Mucosa of rectum (tissue), 2 donors: ENCODE results near the gene PRDX2.
"Not testable (repeated sequence)": the region's sequence is repeated elsewhere in the genome, so short reads cannot be mapped to it uniquely, and the experiment has no call there.

Experiments
- H3K27ac ChIP-seq, 2 donors: one replicate each; pipeline ENCODE4 v1.7.0; 2013; ENCODE audit warnings: inconsistent platforms in 2 of 2, low read depth in 2 of 2, low read length in 2 of 2
- H3K27me3 ChIP-seq, 2 donors: one replicate each; pipeline ENCODE4 v1.7.0; 2013; ENCODE audit warnings: low read length in 2 of 2; ENCODE audit not compliant: control insufficient read depth in 2 of 2, insufficient read depth in 2 of 2
- H3K36me3 ChIP-seq, 2 donors: one replicate each; pipeline ENCODE4 v1.7.0; 2013; ENCODE audit warnings: low read length in 2 of 2; ENCODE audit not compliant: control insufficient read depth in 2 of 2, insufficient read depth in 2 of 2
- H3K4me1 ChIP-seq, 2 donors: one replicate each; pipeline ENCODE4 v1.7.0; 2013; ENCODE audit warnings: low read length in 2 of 2, mild to moderate bottlenecking in 1 of 2; ENCODE audit not compliant: control insufficient read depth in 2 of 2, insufficient read depth in 2 of 2
- H3K4me3 ChIP-seq, 2 donors: one replicate each; pipeline ENCODE4 v1.7.0; 2013; ENCODE audit warnings: low read length in 2 of 2
- H3K9ac ChIP-seq, 2 donors: one replicate each; pipeline ENCODE4 v1.7.0; 2013; ENCODE audit warnings: low read length in 2 of 2, low read depth in 1 of 2, mild to moderate bottlenecking in 1 of 2
- H3K9me3 ChIP-seq, 2 donors: one replicate each; pipeline ENCODE4 v1.7.0; 2013; ENCODE audit warnings: low read length in 2 of 2; ENCODE audit not compliant: control insufficient read depth in 2 of 2
- donor health status: healthy.
- donor health status: Normal muscosa, but diverticular disease.

Gene PRDX2

DNA sequence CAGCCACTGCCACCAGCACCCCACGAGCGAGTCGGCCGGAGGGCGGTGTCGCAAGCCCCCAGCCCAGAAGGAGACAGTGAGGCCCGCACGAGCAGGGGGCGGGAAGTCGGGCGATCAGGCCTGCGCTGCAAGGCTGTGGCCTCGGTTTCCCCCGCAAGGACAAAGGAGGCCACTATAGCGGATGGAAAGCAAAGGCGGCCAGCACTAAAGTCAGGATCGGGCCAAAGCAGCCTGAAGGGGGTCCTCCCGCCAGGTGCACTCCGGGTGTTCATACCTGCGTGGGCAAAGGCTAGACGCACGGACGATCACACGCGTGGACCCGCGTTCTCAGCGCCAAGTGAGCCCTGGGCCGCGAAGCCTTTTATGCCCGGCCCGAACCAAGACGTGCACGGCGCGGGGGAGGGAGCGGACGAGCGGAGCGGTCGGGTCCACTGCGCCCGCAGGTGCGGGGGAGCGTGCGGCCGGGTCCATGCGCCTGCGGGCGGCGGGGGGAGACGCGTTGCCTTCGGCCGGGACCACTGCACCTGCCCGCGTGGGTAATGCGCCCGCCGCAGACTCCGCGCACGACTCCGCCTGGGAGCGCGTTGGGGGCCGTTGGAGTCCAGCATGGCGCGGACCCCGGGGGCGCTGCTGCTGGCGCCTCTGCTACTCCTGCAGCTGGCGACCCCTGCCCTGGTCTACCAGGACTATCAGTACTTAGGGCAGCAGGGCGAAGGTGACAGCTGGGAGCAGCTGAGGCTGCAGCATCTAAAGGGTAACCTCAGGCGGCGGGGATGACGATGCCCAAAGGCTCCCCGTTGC, at the start of gene PRDX2, which contains the start of gene THSD8:
TSS of gene PRDX2 (minus strand) at position 335 of the 801 bp plus-strand sequence. CDS start 539 bp downstream, outside the sequence.
TSS of gene THSD8 (plus strand) at position 604 of the 801 bp plus-strand sequence. CDS start at position 607, 3 bp downstream.
- Histone ChIP-seq H3K4me1 (peaks cover 15 to 22% of the 10 kb centered on the region in 2 donors), H3K9me3 (no peaks in the 10 kb centered on the region), H3K36me3 (peaks cover 4 to 12% of the 10 kb centered on the region in 2 donors), H3K4me3 (peak within 1 kb of the TSS; percentile 83 to 95), H3K27ac (peak within 1 kb of the TSS; percentile 51 to 77), H3K9ac (peak within 1 kb of the TSS; percentile 83 to 99), H3K27me3 (no peaks in the 10 kb centered on the region)

DNA sequence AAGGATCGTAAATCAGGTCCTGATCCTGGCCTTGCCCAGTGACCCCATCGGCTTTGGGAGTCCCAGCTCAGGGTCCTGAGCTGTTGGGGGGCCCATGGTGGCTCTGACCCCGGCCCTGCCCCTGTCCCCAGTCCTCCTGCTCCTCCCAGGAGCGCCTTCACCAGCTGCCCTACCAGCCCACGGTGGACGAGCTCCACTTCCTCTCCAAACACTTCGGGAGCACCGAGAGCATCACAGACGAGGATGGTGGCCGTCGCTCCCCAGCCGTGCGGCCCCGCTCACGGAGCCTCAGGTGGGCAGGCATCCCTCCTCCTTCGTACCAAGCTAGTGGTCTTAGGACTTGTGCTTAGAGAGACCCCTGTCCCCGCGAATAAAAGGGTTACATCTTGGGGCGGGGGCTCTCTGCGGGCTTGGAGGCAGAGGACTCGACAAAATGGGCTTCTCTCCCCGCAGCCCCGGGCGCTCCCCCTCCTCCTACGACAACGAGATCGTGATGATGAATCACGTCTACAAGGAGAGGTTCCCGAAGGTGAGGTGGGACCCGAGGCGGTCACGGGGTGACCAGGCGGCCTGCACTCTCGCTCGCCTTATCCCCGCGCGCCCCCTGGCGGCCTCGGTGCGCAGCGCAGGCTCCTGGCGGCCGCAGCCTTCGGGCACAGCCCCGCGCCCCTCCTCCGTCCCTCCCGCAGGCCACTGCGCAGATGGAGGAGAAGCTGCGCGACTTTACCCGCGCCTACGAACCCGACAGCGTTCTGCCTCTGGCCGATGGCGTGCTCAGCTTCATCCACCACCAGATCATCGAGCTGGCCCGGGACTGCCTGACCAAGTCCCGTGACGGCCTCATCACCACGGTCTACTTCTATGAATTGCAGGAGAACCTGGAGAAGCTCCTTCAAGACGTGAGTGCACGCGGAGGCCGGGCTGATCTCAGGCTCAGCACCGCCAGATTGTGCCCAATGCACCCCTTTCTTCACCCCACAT, 45.8 kb upstream of the PRDX2 start:
- Histone ChIP-seq H3K9me3 (no peaks in the 10 kb centered on the region), H3K36me3 (no peaks in the 10 kb centered on the region), H3K27me3 (peaks cover 18 to 22% of the 10 kb centered on the region in 2 donors), H3K9ac (no peak overlapping the region), H3K27ac (no peak overlapping the region), H3K4me1 (peaks cover 0 to 3% of the 10 kb centered on the region in 2 donors), H3K4me3 (peak overlapping the region in 1 of 2 donors; percentile 41)

DNA sequence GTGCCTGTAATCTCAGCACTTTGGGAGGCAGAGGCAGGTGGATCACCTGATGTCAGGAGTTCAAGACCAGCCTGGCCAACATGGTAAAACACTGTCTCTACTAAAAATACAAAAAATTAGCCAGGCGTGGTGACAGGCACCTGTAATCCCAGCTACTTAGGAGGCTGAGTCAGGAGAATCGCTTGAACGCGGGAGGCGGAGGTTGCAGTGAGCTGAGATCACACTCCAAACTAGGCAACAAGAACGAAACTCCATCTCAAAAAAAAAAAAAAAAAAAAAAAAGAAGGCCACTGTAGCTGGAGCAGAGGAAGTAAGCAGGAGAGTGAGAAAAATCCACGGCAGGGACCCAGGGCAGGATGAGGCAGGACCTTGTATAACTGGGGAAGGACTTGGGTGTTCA, 45.0 kb upstream of the PRDX2 start:
- not testable (repeated sequence) for H3K9ac ChIP-seq, H3K4me3 ChIP-seq, H3K4me1 ChIP-seq, H3K9me3 ChIP-seq, H3K36me3 ChIP-seq, H3K27ac ChIP-seq
- H3K27me3 ChIP-seq = peaks cover 23 to 26% of the 10 kb centered on the region in 2 donors

DNA sequence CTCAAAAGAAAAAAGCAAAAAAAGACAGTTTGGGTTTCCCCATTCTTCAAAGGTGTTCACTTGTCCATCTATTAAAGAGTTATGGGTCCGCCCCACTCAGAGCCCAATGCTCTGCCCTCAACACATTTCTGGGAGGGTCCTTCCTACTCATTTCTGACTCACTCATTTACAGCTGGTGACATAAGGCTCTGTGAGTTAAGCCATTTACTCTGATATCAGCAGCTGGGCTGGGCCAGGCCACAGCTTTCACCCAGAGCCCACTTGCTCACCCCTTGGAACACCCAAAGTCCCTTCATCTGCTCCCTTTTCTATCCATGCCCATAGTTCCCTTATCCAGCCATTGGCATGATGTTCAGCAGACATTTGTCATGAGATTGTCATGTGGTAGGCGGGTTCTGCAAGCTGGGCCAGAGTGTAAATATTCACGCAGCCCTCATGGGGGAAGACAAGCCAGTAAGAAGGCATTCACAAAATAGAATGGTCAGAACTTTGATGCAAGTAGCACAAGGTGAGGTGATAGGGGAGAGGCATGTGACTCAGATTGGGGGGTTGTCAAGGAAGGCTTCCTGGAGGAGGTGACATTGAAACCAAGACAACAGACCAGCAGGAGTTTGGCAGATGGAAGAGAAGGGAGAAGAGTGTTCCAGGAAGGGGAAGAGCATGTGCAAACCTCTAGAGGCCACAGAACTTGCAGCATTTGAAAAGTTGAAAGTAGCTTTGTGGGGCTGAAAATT, 42.6 kb upstream of the PRDX2 start:
- H3K4me1 ChIP-seq = peaks cover 4 to 7% of the 10 kb centered on the region in 2 donors
- no peak overlapping the region for H3K27ac ChIP-seq
- peaks cover 41 to 49% of the 10 kb centered on the region in 2 donors for H3K27me3 ChIP-seq
- H3K36me3 ChIP-seq = no peaks in the 10 kb centered on the region
- H3K4me3 ChIP-seq = no peak overlapping the region
- H3K9ac ChIP-seq = no peak overlapping the region
- H3K9me3 ChIP-seq = no peaks in the 10 kb centered on the region

DNA sequence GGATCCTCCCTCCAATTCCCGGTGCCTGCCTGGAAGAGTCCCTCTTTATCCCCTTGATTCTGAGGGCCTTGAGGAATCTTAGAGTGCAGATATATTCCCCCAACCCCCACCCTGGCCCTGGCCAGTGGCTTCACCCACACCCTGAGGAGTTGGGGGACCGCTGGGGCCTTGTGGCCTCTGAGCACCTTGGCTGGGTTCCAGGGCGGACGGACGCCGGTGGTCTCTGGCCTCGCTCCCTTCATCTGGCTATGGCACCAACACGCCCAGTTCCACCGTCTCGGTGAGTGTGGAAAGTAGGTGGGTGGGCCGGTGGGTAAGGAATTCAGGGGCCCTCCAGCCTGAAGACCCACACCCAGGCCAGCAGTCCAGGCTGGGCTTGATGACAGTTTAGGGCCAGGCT, 41.7 kb upstream of the PRDX2 start:
- H3K27ac ChIP-seq = no peak overlapping the region

DNA sequence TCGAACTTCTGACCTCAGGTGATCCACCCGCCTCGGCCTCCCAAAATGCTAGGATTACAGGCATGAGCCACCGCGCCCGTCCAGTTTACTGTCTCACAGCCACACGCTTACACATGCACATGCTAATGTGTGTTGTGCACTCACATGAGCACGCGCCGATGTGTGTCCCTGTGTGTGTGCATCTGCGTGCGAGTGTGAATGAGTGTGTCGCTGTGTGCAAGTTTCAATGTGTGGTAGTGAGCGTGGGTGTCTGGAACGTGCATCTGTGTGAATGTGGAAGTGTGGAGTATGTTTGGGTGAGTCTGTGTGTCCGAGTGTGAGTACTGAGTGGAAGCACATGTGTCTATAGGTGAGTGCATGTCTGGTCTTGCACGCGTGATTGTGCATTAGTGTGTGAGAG, 40.9 kb upstream of the PRDX2 start:
- Histone ChIP-seq H3K27ac (no peak overlapping the region), H3K27me3 (peaks cover 54 to 58% of the 10 kb centered on the region in 2 donors), H3K9ac (no peak overlapping the region), H3K4me1 (peaks cover 7% of the 10 kb centered on the region in 2 donors), H3K4me3 (no peak overlapping the region), H3K36me3 (no peaks in the 10 kb centered on the region), H3K9me3 (no peaks in the 10 kb centered on the region)

More for the DNA sequence above, 41.7 kb upstream of the PRDX2 start:
- H3K4me3 ChIP-seq = no peak overlapping the region
- H3K9me3 ChIP-seq = no peaks in the 10 kb centered on the region
- H3K36me3 ChIP-seq = no peaks in the 10 kb centered on the region
- peaks cover 47 to 52% of the 10 kb centered on the region in 2 donors for H3K27me3 ChIP-seq
- H3K4me1 ChIP-seq = peaks cover 6 to 7% of the 10 kb centered on the region in 2 donors
- no peak overlapping the region for H3K9ac ChIP-seq

DNA sequence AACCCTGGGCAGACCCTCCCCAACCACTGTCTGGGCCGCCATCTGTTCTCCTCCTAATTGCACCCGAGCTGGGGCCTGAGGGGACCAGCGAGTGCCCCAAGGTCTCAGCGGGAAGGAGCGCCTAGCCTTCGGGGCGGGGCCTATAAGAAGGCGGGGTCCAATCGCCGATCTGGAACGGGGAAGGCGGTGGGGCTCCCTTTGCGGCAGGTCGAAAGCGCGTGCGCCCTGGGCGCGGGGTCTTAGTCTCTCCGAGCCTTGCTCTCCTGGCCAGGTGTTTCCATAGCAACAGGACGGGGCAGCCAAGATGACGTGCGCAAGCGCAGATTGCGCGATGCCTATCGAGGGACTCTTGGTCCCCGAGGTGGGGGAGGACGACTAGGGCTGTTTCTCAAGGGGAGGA, 39.5 kb upstream of the PRDX2 start:
- H3K27ac ChIP-seq = no peak overlapping the region
- no peaks in the 10 kb centered on the region for H3K36me3 ChIP-seq
- H3K27me3 ChIP-seq = peaks cover 58 to 63% of the 10 kb centered on the region in 2 donors
- no peaks in the 10 kb centered on the region for H3K9me3 ChIP-seq
- peaks cover 7% of the 10 kb centered on the region in 2 donors for H3K4me1 ChIP-seq
- H3K4me3 ChIP-seq = no peak overlapping the region
- no peak overlapping the region for H3K9ac ChIP-seq

DNA sequence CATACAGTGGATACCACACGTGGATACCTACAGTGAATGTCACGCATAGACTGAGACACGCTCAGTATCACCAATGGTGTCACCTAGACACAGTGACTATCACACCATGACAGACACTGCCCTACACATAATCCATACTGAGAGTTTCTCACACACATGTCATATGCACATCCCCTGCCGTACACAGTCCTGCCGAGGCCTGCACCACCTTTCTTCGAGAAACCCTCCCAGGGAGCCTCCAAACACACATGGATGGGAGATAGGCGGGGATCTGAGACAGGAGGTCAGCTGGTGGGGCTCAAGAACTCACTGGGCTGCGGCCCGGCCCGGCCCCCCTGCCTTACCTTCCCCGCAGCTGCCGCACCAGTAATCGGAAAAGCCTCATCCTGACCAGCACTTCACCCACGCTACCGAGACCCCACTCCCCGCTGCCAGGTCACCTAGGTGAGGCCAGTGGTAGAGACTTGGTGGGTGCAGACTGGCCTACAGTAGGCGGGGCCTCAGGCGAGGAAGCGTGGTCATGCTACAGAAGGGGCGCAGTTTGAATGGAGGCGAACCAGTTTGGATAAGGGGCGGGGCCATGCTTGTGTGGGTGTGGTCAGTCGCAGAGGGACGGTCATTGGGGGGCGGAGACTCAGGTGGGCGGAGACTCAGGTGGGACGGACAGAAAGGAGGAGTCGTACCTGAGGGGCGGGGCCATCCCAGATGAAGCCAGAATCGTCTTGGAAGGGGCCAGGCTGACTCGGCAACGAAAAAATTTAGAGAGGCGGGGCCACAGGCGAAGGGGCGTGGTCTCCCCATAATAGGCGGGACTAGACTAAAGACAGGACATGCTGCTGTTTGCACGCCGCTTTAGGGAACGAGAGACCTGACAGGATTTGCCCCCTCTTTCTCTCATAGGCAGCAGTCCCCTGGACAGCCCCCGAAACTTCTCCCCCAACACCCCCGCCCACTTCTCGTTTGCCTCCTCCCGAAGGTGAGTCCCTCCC, 38.8 kb upstream of the PRDX2 start:
- Histone ChIP-seq H3K9me3 (no peaks in the 10 kb centered on the region), H3K36me3 (no peaks in the 10 kb centered on the region), H3K27ac (no peak overlapping the region), H3K9ac (no peak overlapping the region), H3K4me1 (peaks cover 7% of the 10 kb centered on the region in 2 donors), H3K27me3 (peaks cover 61 to 63% of the 10 kb centered on the region in 2 donors), H3K4me3 (no peak overlapping the region)
